ENCODE results near the gene HPCAL1.
A peak's percentile ranks its signal among the peaks of the same experiment; 100 is the strongest.
"Not testable (repeated sequence)": the region's sequence is repeated elsewhere in the genome, so short reads cannot be mapped to it uniquely, and the experiment has no call there.

The HPCAL1 gene

GRCh38 chr2:10441948-10442347 is 139.2 kb downstream of the HPCAL1 start:
- no peak for DNase-seq (ENCODE audit: low read depth in 2 of 2)

GRCh38 chr2:10442469-10443126 is 139.9 kb downstream of the HPCAL1 start:
- DNase-seq (ENCODE audit: low read depth in 2 of 2): not testable (repeated sequence)

DNA sequence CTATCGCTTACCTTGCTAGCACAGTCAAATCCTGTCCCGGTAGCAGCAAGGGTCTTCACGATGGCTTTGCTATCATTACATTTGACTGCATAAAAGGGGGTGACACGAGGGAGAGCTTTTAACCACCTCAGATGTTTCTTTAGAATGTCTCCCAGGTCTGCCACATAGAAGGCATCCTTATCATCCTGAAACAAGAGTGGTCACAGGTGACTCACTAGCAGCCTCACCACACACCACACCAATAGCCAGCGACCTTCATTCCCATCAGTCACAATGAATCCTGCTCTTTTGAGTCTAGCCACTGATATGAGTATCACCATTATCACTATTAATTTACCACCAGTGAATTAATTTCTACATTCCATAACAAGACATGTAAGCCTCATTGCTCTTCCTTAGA is 141.8 kb downstream of the HPCAL1 start:
- DNase-seq (ENCODE audit: low read depth in 2 of 2): no peak

DNA sequence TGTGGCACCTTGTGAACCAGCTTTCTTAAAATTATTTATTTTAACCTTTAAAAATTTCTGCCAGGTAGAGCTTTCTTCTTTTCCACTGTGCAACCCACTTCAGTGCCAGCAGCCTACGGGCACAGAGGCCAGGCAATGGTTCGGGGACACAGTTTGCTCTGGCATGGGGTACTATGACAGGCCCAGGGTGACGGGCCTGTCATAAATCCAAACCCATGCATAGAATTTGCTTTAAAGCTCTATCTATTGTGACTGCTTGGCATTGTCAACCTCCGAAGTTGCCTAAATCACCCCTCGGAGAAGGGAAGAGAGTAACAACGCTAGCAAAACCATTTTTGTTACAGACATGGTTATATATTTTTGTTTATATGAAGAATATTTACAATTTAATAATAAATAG is 143.9 kb downstream of the HPCAL1 start:
- no peak for DNase-seq (ENCODE audit: low read depth in 2 of 2)

DNA sequence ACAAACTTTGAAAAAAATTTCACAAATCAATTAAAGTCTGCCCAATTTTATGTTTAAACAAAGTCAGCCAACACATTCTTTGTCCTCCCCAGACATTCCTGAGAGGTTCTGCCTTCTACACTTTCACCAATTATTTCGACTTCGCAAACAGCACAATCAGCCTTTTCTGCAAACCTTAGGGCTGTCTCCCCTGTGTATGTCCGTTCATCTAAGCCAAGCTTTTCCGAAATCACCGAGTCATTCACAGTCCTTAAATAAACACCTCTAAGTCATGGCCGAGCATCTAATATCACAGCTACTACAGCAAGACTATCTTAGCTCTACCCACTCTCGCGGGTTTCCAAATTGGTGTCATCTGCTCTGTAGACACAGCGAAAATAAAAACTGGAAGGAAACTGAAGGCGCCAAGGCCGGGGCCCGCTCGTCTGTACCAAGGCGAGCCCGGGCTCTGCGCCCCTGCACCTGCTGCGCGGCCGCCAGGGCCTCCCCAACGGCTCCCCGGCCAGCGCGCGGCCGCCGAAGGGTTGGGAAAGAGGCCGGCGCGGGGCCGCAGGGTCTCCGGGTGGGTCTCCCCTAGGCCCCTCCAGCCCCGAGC is 144.7 kb downstream of the HPCAL1 start:
- no peak for DNase-seq (ENCODE audit: low read depth in 2 of 2)

DNA sequence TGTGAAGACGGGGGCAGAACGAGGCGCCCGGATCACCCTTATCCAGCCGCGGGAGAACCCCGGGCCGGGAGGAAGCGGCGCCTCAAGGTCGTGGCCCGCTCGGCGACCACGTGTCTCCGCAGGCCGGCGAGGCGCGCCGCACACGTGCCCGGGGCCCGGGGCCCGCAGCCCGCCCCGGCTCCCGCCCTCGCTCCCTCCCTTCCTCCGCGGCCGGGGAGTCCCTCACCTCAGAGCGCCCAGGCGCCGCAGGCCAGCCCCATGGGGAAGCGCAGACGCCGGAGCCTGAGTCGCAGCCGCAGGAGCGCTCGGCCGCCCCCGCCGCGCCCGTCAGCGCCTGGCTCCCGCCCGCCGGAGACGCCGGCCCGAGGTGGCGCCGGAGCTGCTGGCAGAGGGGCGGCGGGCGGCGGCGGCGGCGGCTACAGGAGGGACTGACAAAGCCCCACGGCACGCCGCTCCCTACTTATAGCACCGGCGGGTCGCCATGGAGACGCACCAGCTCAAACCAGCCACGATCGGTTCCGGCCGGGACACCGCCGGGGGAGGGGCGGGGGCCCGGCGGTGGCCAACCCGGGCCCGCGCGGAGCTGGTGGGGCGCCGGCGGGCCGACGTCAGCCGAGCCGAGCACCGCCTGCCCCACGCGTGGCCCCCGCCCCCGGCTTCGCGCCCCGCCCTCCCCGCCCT is 145.3 kb downstream of the HPCAL1 start, which contains the start of gene ODC1:
Gene ODC1 (minus strand): TSS at position 433 of the 681 bp plus-strand sequence. CDS start 3,295 bp downstream, outside the sequence.
- DNase-seq (ENCODE audit: low read depth in 2 of 2): peak; percentile 94 to 99

- DNase-seq (ENCODE audit: low read depth in 2 of 2): peak; percentile 87 to 89
These were observed 146.1 kb downstream of the HPCAL1 start for GRCh38 chr2:10448576-10449485.

DNA sequence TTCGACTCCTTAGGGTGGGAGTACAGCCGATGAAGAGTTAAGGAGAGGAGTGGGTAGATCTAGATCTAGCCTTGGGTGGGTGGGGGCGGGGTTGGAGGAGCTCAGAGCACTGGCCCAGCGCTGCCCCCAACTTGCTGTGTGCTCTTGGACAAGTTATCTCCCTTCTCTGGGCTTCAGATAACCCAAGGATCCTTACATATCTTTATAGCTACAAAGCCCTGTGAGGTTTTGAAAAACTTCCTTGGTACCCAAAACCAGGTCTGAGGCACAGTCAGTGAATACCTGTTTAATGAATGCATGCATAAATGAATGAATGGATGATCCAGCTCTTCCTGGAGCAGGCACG is 146.8 kb downstream of the HPCAL1 start:
- no peak for DNase-seq (ENCODE audit: low read depth in 2 of 2)

DNA sequence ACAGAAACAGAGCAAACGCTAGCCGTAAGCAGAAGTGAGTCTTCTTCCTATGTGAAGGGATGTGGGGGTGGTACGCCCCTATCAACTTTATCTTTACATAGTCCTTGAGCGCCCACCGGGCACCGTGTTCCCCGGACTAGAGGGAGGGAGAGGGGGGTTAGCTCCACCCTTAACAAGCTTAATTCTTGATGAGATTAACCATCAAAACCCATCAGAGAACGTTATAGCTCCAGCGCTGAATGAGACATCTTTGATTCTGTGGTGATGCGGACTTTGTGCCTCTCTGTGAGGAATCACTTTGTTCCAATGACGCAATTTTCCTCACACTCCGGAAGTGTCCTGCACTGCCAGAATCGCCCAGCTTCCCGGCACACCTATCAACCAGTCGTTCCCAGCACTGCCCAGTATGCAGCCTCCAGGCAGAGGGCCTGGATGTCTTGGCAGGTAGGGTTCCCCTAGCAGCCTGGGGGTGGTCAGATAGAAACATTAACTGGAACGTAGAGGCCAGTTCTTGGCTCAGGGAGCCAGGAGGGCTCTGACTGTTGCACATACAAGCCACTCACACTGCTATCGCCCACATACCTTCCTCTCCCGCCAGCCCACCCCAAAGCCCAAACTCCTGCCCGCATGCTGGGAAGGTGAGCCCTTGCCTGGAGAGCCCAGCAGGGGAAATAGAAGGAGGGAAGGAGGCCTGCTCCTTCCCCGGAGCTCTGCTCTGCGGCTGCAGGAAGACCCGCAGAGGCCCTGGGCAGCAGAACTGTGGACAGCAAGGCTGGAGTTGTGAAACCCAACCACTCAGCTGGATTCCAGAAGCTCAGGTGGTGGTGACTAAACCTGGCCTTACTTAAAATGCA is 147.4 kb downstream of the HPCAL1 start:
- no peak for DNase-seq (ENCODE audit: low read depth in 2 of 2)

- no peak for DNase-seq (ENCODE audit: low read depth in 2 of 2)
These were observed 149.1 kb downstream of the HPCAL1 start for GRCh38 chr2:10451819-10452218.

DNA sequence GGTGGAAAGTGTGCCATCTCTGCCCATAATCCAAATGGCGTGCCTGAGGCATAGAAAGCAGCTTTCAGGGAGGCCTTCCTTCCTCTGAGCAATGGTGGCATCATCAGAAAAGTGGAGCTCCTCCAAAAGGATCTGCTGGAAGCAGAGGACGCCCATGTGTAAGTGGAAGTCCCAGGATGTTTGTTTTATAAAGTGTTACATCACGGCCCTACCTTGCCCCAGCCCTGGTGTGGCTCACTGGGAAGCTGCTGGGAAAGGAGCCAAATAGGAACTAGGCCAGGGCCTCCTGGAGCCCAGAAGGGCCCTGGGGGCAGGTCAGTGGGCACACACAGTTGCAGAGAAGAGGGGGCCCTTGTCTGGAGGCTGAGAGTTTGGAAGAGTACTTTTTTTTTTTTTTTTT is 149.6 kb downstream of the HPCAL1 start:
- DNase-seq (ENCODE audit: low read depth in 2 of 2): no peak

DNA sequence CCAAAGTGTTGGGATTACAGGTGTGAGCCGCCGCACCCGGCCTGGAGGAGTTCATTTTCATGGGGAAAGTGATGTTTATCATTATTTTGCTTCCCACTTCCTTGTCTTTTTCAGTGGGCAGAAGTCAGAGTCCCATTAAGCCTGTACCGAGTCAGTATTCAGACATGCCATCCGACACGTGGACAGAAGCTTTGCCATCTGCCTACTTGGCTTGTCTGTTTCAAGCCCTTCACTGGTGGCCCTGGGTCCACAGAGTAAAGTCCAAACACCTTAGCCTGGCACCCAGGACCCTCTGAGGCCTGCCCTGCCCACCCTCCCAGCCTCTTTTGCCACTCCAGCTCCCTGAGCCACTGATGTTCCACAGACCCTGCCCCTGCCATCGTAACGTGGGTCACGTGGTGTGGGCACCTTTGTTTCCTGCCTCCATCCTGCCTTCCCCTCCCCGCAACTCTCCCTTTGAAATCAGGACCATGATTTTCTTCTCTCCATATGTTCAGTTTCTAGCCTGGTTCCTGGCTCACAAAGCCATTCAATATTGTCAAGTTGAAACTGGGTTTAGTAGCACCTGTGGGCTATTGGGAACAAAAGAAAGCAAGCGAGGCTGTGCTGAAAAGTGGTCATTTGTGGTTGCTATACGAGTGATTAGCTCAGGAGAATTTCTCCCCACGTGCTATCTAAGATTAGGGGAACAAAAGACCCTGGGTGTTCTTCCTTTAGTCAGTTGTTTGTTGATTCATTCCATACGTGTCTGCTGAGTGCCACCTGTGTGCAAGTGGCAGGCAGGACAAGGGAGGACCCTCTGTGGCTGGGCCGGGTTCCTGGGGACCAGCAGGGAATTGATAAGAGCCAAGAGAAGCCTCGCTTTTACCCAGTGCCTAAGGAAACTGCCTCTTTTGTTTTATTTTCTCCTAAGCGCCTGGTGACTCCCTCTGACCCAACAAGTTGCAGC is 150.5 kb downstream of the HPCAL1 start:
- no peak for DNase-seq (ENCODE audit: low read depth in 2 of 2)

DNA sequence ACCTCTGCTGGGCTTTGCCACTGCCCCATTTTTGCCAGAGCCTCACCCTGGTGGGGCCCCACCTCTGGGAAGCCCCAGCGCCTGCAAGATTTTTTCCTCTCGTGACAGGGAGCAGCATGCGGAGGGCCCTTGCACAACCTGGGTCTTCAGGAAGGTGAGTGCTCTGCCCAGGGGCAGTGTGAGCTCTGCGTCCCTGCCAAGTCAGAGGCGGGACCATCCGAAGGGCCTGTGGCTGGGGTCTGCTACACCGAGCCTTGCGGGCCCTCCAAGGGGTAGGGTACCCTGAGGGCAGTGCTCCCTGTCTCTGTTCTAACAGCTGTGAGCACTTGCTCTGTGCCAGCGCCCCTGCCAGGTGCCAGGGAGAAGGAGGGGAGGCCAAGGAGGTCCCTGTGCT is 151.2 kb downstream of the HPCAL1 start:
- DNase-seq (ENCODE audit: low read depth in 2 of 2): no peak

GRCh38 chr2:10454505-10454904 is 151.8 kb downstream of the HPCAL1 start:
- no peak for DNase-seq (ENCODE audit: low read depth in 2 of 2)

- not testable (repeated sequence) for DNase-seq (ENCODE audit: low read depth in 2 of 2)
These were observed 154.5 kb downstream of the HPCAL1 start for GRCh38 chr2:10457195-10457594.

DNA sequence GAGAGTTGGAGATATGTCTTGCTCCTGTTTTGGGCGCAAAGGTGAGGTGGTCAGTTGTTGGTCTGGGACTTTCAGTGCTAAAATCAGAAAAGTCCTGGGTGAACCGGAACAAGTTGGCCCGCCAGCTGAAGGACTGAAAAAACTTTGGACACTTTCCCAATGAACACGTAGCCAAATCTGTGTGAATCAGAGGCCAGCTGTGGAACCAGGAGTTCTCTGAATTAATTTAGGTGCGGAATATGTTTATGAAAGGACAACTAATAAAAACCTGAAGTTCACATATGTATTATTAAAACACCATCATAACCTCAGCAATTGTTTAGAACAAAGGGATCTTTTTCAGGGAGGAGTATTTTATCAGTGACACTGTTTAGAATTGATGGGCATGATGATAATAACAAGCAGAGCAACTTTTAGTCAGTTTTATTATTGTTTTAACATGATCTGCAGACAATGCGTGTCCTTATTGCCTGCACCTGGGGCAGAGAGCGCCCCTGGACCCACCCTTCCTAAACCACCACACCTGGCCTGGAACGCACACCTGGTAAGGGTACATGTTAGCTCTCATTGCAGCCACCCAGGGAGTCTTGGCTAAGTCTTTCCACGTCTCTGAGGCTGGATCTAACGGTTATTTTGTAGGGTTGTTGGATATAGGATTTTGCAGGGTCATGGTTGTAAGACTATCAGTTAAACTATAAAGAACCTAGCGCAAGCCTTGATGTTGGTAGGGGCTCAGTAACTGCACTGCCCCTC is 155.3 kb downstream of the HPCAL1 start:
- no peak for DNase-seq (ENCODE audit: low read depth in 2 of 2)

DNA sequence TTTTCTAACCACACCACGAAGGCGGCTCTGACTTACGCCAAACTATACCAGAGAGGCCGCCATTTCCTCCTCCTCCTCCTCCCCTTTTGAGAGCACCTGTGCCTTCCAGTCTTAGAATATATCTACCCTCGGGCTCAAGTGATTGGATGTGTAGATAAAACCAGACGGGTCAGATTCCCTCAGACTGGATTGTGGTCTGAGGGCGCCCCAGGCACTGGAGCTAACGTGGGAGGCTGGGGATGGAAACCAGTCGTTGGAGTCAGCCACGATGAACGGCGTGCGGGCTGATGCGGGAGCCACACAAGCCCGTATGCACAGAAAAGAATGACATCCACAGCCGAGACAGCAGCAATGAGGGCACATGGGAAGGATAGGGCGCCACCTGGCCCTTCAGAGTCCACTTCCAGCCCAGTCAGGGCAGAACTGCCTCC is 157.7 kb downstream of the HPCAL1 start:
- DNase-seq (ENCODE audit: low read depth in 2 of 2): no peak

DNA sequence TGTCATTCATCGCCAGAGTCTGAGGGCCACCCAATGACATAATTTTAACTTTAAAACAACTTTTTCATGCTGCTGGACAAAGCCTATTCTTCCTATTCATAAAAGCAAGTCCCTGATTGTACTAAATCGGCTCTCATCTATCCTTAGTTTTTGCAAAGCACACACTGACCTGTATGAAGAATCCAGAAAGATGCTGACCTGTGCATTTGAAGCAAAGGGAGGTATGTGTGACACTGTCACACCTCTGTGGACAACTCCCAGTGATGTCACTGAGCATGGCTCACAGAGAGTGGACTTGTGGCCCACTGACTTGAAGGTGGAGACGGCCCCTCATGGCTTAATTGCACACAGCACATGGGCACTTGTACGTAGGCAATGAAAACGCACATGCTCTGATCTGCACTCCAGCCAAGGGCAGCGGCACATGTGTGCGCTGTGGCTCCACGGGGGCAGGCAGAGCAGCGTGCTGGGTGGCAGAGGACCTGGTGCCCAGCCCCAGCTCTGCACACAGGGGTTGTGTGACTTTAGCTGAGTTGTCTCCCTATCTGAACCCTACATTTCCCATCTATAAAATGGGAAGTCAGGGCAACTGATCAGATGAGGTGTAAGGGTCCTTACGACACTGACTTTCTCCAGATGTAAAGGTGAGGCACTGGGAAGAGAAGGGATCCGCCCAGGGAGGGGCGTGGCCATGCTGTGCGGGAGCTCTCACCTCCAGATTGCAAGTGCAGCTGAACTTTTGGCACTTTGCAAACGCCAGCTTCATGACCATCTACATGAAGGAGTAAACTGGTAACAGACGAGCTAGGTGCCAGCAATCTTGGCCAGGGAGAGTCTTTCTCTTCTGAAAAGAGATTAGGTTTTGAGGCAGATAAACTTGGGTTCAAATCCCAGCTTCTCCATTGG is 159.7 kb downstream of the HPCAL1 start:
- DNase-seq (ENCODE audit: low read depth in 2 of 2): no peak

Data from stimulated activated CD8-positive, alpha-beta memory T cell treated with anti-CD3 and anti-CD28 coated beads, Interleukin-7, amount 100 ng/mL, for 1 hour (primary cell).